ENCODE measurements around the gene NUAK1. TPM values are rescaled to one million over a fixed set of nuclear protein-coding genes. Genes with fewer than 3 reads are reported as not detected.

The NUAK1 gene
- total RNA-seq, 1 donor from 2014 or later: 16.6 TPM

GRCh38 chr12:106030210-106031071 lies 108.3 kb downstream of the NUAK1 start:
- Mint-ChIP-seq H3K27me3 (ENCODE audit: unreplicated experiment) (peaks cover 2% of the 10 kb centered on the region), H3K4me1 (ENCODE audit: unreplicated experiment) (peaks cover 15% of the 10 kb centered on the region), H3K36me3 (ENCODE audit: low read depth, unreplicated experiment) (no peaks in the 10 kb centered on the region), H3K4me3 (ENCODE audit: unreplicated experiment) (no peak overlapping the region), H3K27ac (ENCODE audit: unreplicated experiment) (no peak overlapping the region), H3K9me3 (ENCODE audit: unreplicated experiment) (no peaks in the 10 kb centered on the region)
- no peak for TF ChIP-seq CTCF (IDR thresholded peaks at IDR 0.05; ENCODE audit: unreplicated experiment)
- DNase-seq (ENCODE audit: low spot score): no peak

GRCh38 chr12:106029532-106029931 lies 109.2 kb downstream of the NUAK1 start:
- no peak overlapping the region for H3K4me3 Mint-ChIP-seq (ENCODE audit: unreplicated experiment)
- no peak overlapping the region for H3K27ac Mint-ChIP-seq (ENCODE audit: unreplicated experiment)
- no peak for DNase-seq (ENCODE audit: low spot score)
- H3K4me1 Mint-ChIP-seq (ENCODE audit: unreplicated experiment): peaks cover 15% of the 10 kb centered on the region
- no peak for TF ChIP-seq CTCF (IDR thresholded peaks at IDR 0.05; ENCODE audit: unreplicated experiment)
- H3K36me3 Mint-ChIP-seq (ENCODE audit: low read depth, unreplicated experiment): no peaks in the 10 kb centered on the region
- no peaks in the 10 kb centered on the region for H3K9me3 Mint-ChIP-seq (ENCODE audit: unreplicated experiment)
- H3K27me3 Mint-ChIP-seq (ENCODE audit: unreplicated experiment): peaks cover 2% of the 10 kb centered on the region

GRCh38 chr12:106027911-106028310 lies 110.8 kb downstream of the NUAK1 start:
- H3K36me3 Mint-ChIP-seq (ENCODE audit: low read depth, unreplicated experiment): no peaks in the 10 kb centered on the region
- H3K27me3 Mint-ChIP-seq (ENCODE audit: unreplicated experiment): no peaks in the 10 kb centered on the region
- no peak for DNase-seq (ENCODE audit: low spot score)
- no peak overlapping the region for H3K27ac Mint-ChIP-seq (ENCODE audit: unreplicated experiment)
- H3K4me1 Mint-ChIP-seq (ENCODE audit: unreplicated experiment): peaks cover 21% of the 10 kb centered on the region
- no peaks in the 10 kb centered on the region for H3K9me3 Mint-ChIP-seq (ENCODE audit: unreplicated experiment)
- no peak for TF ChIP-seq CTCF (IDR thresholded peaks at IDR 0.05; ENCODE audit: unreplicated experiment)
- H3K4me3 Mint-ChIP-seq (ENCODE audit: unreplicated experiment): no peak overlapping the region

GRCh38 chr12:106027286-106027685 lies 111.5 kb downstream of the NUAK1 start:
- H3K36me3 Mint-ChIP-seq (ENCODE audit: low read depth, unreplicated experiment): no peaks in the 10 kb centered on the region
- no peak overlapping the region for H3K27ac Mint-ChIP-seq (ENCODE audit: unreplicated experiment)
- no peaks in the 10 kb centered on the region for H3K9me3 Mint-ChIP-seq (ENCODE audit: unreplicated experiment)
- no peak for TF ChIP-seq CTCF (IDR thresholded peaks at IDR 0.05; ENCODE audit: unreplicated experiment)
- H3K4me1 Mint-ChIP-seq (ENCODE audit: unreplicated experiment): peaks cover 26% of the 10 kb centered on the region
- no peak overlapping the region for H3K4me3 Mint-ChIP-seq (ENCODE audit: unreplicated experiment)
- H3K27me3 Mint-ChIP-seq (ENCODE audit: unreplicated experiment): no peaks in the 10 kb centered on the region
- no peak for DNase-seq (ENCODE audit: low spot score)

GRCh38 chr12:106025129-106025528 lies 113.6 kb downstream of the NUAK1 start:
- H3K27me3 Mint-ChIP-seq (ENCODE audit: unreplicated experiment): no peaks in the 10 kb centered on the region

More at GRCh38 chr12:106025129-106025528, 113.6 kb downstream of the NUAK1 start:
- H3K4me1 Mint-ChIP-seq (ENCODE audit: unreplicated experiment): peaks cover 41% of the 10 kb centered on the region
- TF ChIP-seq CTCF (IDR thresholded peaks at IDR 0.05; ENCODE audit: unreplicated experiment): no peak
- H3K27ac Mint-ChIP-seq (ENCODE audit: unreplicated experiment): no peak overlapping the region
- no peaks in the 10 kb centered on the region for H3K9me3 Mint-ChIP-seq (ENCODE audit: unreplicated experiment)
- H3K4me3 Mint-ChIP-seq (ENCODE audit: unreplicated experiment): no peak overlapping the region
- no peak for DNase-seq (ENCODE audit: low spot score)
- H3K36me3 Mint-ChIP-seq (ENCODE audit: low read depth, unreplicated experiment): peaks cover under 1% of the 10 kb centered on the region
